HG03095 (cell line): ENCODE measurements around the gene STING1.
"Not testable (repeated sequence)": the region's sequence is repeated elsewhere in the genome, so short reads cannot be mapped to it uniquely, and the experiment has no call there.

Experiments
- ATAC-seq: cut with Tn5 transposase; IDR thresholded peaks from one replicate; pipeline ENCODE4 v1.9.1; 2021; ENCODE audit warnings: moderate library complexity; ENCODE audit not compliant: unreplicated experiment

STING1 gene

GRCh38 chr5:139440416-139440815 is 42.1 kb downstream of the STING1 start:
- ATAC-seq = not testable (repeated sequence)

- ATAC-seq = peak; percentile 88
Measured at GRCh38 chr5:139439013-139439903, 43.3 kb downstream of the STING1 start, which contains the start of gene DNAJC18. Gene DNAJC18, minus strand, starts transcription at chr5:139439525. Its CDS starts 80 bp downstream, at chr5:139439445.

- no peak for ATAC-seq
Measured at GRCh38 chr5:139438707-139439012, 43.9 kb downstream of the STING1 start.

GRCh38 chr5:139435676-139436075 is 46.9 kb downstream of the STING1 start:
- no peak for ATAC-seq

- ATAC-seq = no peak
Measured at GRCh38 chr5:139431706-139432105, 50.9 kb downstream of the STING1 start.

- no peak for ATAC-seq
Measured at GRCh38 chr5:139430015-139430414, 52.5 kb downstream of the STING1 start.

GRCh38 chr5:139426203-139426885 is 56.2 kb downstream of the STING1 start:
- no peak for ATAC-seq
